Epithelial cell of esophagus (primary cell): ENCODE results near the gene PSMB5.

Experiments
- DNase-seq: peaks from one replicate; pipeline ENCODE4 v3.0.0; 2010; ENCODE audit warnings: low read depth
- H3K4me3 ChIP-seq: 2 replicates; pipeline ENCODE4 v1.5.1; 2011; ENCODE audit warnings: mild to moderate bottlenecking, low read length, control low read depth
- CTCF ChIP-seq: IDR thresholded peaks from 2 replicates; pipeline ENCODE4 v1.5.1; 2011; ENCODE audit warnings: low read depth, mild to moderate bottlenecking, low read length, control low read depth, inconsistent platforms; ENCODE audit not compliant: insufficient read depth; ENCODE audit errors: missing control alignments

PSMB5 gene

GRCh38 chr14:23047751-23048693 is 13.3 kb upstream of the PSMB5 start:
- no peak for TF ChIP-seq CTCF
- H3K4me3 ChIP-seq, result no peak overlapping the region
- DNase-seq, result no peak

DNA sequence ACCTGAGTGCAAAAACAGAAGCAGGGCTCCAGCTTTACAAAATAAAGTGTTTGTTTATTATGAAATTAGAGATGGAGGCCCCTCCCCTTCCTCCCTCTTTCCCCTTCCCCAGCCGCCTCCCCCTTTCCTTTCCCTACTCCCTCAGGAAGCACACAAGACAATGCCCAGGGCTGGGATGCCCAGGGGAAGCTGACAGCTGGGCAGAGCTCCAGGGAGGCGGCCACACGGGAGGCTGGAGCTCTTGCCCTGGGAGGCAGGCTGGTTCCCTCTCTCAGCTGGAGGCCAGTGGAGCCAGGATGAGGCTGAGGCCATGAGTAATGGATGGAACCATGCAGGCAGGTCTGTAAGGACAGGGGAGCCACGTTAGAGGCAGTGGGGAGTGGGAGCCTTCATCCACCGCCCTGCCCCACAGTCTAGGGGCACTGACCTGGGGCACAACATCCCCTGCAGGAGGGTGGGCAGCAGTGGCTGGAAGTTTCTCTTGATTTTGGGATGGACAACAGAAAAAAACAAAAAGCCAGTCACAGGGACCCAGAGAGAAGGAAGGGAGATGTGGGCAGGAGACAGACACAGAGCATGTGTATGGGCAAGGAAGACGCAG is 12.4 kb upstream of the PSMB5 start:
- no peak overlapping the region for H3K4me3 ChIP-seq
- TF ChIP-seq CTCF, result no peak
- no peak for DNase-seq

DNA sequence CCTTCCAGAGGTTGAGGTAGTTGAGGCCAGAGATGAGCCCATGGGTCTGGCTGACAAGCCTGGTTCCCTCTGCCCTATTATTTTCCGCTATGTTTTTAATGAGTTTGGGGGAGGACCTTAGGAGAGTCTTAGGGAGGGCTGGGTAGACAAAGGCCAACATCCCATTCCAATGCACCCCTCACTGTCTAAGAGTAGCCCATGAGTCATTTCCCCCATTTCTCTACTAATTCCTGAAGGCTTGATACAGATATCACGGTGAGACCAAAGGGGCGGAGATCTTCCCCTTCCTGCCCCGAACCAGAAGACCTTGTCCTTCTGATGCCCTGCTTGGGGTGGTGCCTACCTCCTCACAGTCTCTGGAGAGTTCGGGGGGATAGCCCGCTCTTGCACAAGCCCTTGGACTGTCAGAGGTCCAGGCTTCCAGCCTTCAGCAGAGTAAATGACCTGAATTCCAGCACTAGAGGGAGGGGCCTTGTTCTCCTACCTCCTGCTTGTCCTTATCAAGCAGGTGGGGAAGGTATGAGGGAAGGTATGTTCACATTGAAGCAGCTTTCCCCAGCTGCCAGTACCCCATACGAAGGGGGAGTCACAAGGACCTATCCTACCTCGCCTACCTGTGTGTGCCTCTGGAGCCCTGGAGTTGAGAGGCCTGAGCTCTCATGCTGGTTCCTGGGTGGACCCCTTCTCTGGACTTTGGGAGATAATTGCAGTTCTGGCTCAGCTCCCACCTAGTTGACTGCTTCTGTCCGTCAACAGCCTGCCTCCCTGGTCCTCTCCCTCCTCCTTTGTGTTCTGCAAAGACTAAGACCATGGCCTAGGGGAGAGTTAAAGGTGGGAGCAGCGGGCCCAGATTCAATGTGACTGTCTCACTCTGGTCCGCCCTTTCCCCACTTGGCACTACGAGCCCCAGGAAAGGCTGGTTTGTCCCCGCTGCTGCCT is 11.0 kb upstream of the PSMB5 start:
- no peak for TF ChIP-seq CTCF
- DNase-seq, result no peak
- H3K4me3 ChIP-seq, result no peak overlapping the region

GRCh38 chr14:23044840-23045239 is 10.1 kb upstream of the PSMB5 start:
- TF ChIP-seq CTCF, result no peak
- no peak for DNase-seq
- H3K4me3 ChIP-seq, result no peak overlapping the region

- no peak overlapping the region for H3K4me3 ChIP-seq
- TF ChIP-seq CTCF, result no peak
- DNase-seq, result no peak
Measured at GRCh38 chr14:23043754-23044153, 9.1 kb upstream of the PSMB5 start.

GRCh38 chr14:23043145-23043544 is 8.4 kb upstream of the PSMB5 start:
- DNase-seq, result no peak
- no peak overlapping the region for H3K4me3 ChIP-seq
- no peak for TF ChIP-seq CTCF
